OCI-LY3 (cell line): ENCODE data around the gene HAPLN1.

ENCODE experiments used
- EZH2phosphoT487 ChIP-seq: fragments of 200-600 bp; shearing (Covaris generic); IDR thresholded peaks from 2 replicates; pipeline ENCODE4 v1.6.1; 2018; ENCODE audit warnings: antibody characterized with exemption, mixed run types, low read depth
- TF ChIP-seq, protein P1 (sequence below): fragments of 200-600, 300-600 bp; sonication (generic); IDR thresholded peaks from 2 replicates; pipeline ENCODE4 v1.5.1; 2014; ENCODE audit warnings: antibody characterized with exemption, low read length, low read depth

- TF ChIP-seq, protein P1, sequence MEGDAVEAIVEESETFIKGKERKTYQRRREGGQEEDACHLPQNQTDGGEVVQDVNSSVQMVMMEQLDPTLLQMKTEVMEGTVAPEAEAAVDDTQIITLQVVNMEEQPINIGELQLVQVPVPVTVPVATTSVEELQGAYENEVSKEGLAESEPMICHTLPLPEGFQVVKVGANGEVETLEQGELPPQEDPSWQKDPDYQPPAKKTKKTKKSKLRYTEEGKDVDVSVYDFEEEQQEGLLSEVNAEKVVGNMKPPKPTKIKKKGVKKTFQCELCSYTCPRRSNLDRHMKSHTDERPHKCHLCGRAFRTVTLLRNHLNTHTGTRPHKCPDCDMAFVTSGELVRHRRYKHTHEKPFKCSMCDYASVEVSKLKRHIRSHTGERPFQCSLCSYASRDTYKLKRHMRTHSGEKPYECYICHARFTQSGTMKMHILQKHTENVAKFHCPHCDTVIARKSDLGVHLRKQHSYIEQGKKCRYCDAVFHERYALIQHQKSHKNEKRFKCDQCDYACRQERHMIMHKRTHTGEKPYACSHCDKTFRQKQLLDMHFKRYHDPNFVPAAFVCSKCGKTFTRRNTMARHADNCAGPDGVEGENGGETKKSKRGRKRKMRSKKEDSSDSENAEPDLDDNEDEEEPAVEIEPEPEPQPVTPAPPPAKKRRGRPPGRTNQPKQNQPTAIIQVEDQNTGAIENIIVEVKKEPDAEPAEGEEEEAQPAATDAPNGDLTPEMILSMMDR, result no peak
- no peak for TF ChIP-seq EZH2phosphoT487
Observed at GRCh38 chr5:83718936-83719495, 1.6 kb downstream of the HAPLN1 start.
